Measurements from ENCODE around the gene S100A1.

The S100A1 gene

GRCh38 chr1:153652805-153653500 lies 24.7 kb downstream of the S100A1 start:
- POLR2A ChIA-PET (ENCODE audit: low non-redundant PET), result interaction anchor here (1.0 kb wide), 1 partner anchor 26 kb away, joined by 3 read pairs; no protein-coding TSS in a partner anchor
- TF ChIP-seq CTCF (conservative IDR thresholded peaks at IDR 0.05; ENCODE audit: low read depth), result no peak
- peak; percentile 44 for DNase-seq (ENCODE audit: low spot score)
- CTCF ChIA-PET, result no interaction called here
- peak overlapping the region; percentile 50; the same call in 1 of the 2 replicates for H3K27ac ChIP-seq

GRCh38 chr1:153655333-153655732 lies 27.1 kb downstream of the S100A1 start:
- CTCF ChIA-PET, result no interaction called here
- POLR2A ChIA-PET (ENCODE audit: low non-redundant PET), result no interaction called here
- DNase-seq (ENCODE audit: low spot score), result no peak
- no peak for TF ChIP-seq CTCF (conservative IDR thresholded peaks at IDR 0.05; ENCODE audit: low read depth)
- H3K27ac ChIP-seq, result no peak overlapping the region

- DNase-seq (ENCODE audit: low spot score), result peak; percentile 91
- POLR2A ChIA-PET (ENCODE audit: low non-redundant PET), result interaction anchor here (0.9 kb wide), 1 partner anchor 25 kb away, joined by 4 read pairs; the partner anchor contains the start of gene CHTOP
- H3K27ac ChIP-seq, result peak within 1 kb of the TSS; percentile 88
- no peak for TF ChIP-seq CTCF (conservative IDR thresholded peaks at IDR 0.05; ENCODE audit: low read depth)
- CTCF ChIA-PET, result no interaction called here
Observed at GRCh38 chr1:153658400-153659174, 30.4 kb downstream of the S100A1 start, which contains the start of gene SNAPIN. Gene SNAPIN, plus strand, starts transcription at chr1:153658703. Its CDS starts 41 bp downstream, at chr1:153658744.

- no peak for TF ChIP-seq CTCF (conservative IDR thresholded peaks at IDR 0.05; ENCODE audit: low read depth)
- no peak for DNase-seq (ENCODE audit: low spot score)
- peak overlapping the region; percentile 88 for H3K27ac ChIP-seq
- CTCF ChIA-PET, result interaction anchor here (0.6 kb wide), 1 partner anchor 95 kb away, joined by 3 read pairs; no protein-coding TSS in a partner anchor
- POLR2A ChIA-PET (ENCODE audit: low non-redundant PET), result interaction anchor here (0.9 kb wide), 1 partner anchor 25 kb away, joined by 4 read pairs; the partner anchor contains the start of gene CHTOP
Observed at GRCh38 chr1:153659175-153659534, 30.9 kb downstream of the S100A1 start.

- ChIA-PET POLR2A (ENCODE audit: low non-redundant PET) (interaction anchor here (0.9 kb wide), 1 partner anchor 26 kb away, joined by 4 read pairs; the partner anchor contains the start of gene CHTOP), CTCF (interaction anchor here (0.6 kb wide), 1 partner anchor 95 kb away, joined by 3 read pairs; no protein-coding TSS in a partner anchor)
- peak overlapping the region; percentile 88 for H3K27ac ChIP-seq
- DNase-seq (ENCODE audit: low spot score), result no peak
- TF ChIP-seq CTCF (conservative IDR thresholded peaks at IDR 0.05; ENCODE audit: low read depth), result no peak
Observed at GRCh38 chr1:153659656-153660055, 31.4 kb downstream of the S100A1 start.

GRCh38 chr1:153661111-153661708 lies 33.0 kb downstream of the S100A1 start:
- DNase-seq (ENCODE audit: low spot score), result no peak
- no peak for TF ChIP-seq CTCF (conservative IDR thresholded peaks at IDR 0.05; ENCODE audit: low read depth)
- ChIA-PET POLR2A (ENCODE audit: low non-redundant PET) (no interaction called here), CTCF (no interaction called here)
- peak overlapping the region; percentile 88 for H3K27ac ChIP-seq
